ENCODE results near the gene WSB1. TPM values are rescaled to one million over a fixed set of nuclear protein-coding genes. Genes with fewer than 3 reads are reported as not detected.

WSB1 gene
- total and polyA plus RNA-seq, 9 of the 15 experiments (the other 6 are each of a cell fraction or from before 2014, with no cell fraction given) = 22.8 to 229 (median 81.1) TPM

DNA sequence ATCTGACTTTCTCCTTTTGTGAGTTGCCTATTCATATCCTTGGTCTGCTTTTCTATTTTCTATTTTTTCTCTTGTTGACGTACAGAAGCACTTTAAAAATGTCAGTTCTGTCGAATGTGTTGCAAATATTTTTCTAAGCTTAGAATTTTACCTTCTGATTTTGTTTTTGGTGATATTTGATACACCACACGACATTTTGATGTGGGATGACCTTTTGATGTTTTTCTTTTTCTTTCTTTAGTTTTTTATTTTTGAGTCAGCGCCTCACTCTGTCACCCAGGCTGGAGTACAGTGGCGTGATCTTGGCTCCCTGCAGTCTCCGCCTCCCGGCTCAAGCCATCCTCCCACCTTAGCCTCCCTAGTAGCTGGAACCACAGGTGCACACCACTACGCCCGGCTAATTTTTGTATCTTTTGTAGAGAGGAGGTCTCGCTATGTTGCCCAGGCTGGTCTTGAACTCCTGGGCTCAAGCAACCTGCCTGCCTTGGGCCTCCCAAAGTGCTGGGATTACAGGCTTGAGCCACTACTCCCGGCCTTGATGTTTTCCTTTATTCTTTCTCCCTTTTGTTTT lies 39.6 kb downstream of the WSB1 start (continued):
- peak; percentile 70; the same call in 1 of the 2 replicates for TF ChIP-seq SREBF1 (IDR thresholded peaks at IDR 0.05; ENCODE audit: borderline replicate concordance, low read depth, low read length)
- TF ChIP-seq CEBPG (CRISPR knock-in tag; IDR thresholded peaks at IDR 0.05) = no peak
- TF ChIP-seq CEBPG (tag; conservative IDR thresholded peaks at IDR 0.05 in 1 of 2, IDR thresholded peaks at IDR 0.05 in 1 of 2) = 0 out of 4 replicates have a peak, but pooled peaks of 1 of the 2 experiments have one; percentile 17
- TF ChIP-seq, protein P1, sequence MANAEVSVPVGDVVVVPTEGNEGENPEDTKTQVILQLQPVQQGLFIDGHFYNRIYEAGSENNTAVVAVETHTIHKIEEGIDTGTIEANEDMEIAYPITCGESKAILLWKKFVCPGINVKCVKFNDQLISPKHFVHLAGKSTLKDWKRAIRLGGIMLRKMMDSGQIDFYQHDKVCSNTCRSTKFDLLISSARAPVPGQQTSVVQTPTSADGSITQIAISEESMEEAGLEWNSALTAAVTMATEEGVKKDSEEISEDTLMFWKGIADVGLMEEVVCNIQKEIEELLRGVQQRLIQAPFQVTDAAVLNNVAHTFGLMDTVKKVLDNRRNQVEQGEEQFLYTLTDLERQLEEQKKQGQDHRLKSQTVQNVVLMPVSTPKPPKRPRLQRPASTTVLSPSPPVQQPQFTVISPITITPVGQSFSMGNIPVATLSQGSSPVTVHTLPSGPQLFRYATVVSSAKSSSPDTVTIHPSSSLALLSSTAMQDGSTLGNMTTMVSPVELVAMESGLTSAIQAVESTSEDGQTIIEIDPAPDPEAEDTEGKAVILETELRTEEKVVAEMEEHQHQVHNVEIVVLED (CRISPR knock-in tag; IDR thresholded peaks at IDR 0.05) = no peak
- no peak for TF ChIP-seq ZNF146 (CRISPR knock-in tag; IDR thresholded peaks at IDR 0.05; ENCODE audit: unreplicated experiment)
- TF ChIP-seq ATF1 (CRISPR knock-in tag; IDR thresholded peaks at IDR 0.05) = no peak
- TF ChIP-seq ATF1 (tag; IDR thresholded peaks at IDR 0.05) = no peak
- TF ChIP-seq ZNF589 (CRISPR knock-in tag; IDR thresholded peaks at IDR 0.05; ENCODE audit: low read depth) = no peak
- TF ChIP-seq TGIF2 (CRISPR knock-in tag; IDR thresholded peaks at IDR 0.05) = no peak
- no peak for TF ChIP-seq PTBP1 (IDR thresholded peaks at IDR 0.05; ENCODE audit: low read depth, low read length)
- TF ChIP-seq, protein P2, sequence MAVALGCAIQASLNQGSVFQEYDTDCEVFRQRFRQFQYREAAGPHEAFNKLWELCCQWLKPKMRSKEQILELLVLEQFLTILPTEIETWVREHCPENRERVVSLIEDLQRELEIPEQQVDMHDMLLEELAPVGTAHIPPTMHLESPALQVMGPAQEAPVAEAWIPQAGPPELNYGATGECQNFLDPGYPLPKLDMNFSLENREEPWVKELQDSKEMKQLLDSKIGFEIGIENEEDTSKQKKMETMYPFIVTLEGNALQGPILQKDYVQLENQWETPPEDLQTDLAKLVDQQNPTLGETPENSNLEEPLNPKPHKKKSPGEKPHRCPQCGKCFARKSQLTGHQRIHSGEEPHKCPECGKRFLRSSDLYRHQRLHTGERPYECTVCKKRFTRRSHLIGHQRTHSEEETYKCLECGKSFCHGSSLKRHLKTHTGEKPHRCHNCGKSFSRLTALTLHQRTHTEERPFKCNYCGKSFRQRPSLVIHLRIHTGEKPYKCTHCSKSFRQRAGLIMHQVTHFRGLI (CRISPR knock-in tag; IDR thresholded peaks at IDR 0.05) = no peak
- TF ChIP-seq, protein P3, sequence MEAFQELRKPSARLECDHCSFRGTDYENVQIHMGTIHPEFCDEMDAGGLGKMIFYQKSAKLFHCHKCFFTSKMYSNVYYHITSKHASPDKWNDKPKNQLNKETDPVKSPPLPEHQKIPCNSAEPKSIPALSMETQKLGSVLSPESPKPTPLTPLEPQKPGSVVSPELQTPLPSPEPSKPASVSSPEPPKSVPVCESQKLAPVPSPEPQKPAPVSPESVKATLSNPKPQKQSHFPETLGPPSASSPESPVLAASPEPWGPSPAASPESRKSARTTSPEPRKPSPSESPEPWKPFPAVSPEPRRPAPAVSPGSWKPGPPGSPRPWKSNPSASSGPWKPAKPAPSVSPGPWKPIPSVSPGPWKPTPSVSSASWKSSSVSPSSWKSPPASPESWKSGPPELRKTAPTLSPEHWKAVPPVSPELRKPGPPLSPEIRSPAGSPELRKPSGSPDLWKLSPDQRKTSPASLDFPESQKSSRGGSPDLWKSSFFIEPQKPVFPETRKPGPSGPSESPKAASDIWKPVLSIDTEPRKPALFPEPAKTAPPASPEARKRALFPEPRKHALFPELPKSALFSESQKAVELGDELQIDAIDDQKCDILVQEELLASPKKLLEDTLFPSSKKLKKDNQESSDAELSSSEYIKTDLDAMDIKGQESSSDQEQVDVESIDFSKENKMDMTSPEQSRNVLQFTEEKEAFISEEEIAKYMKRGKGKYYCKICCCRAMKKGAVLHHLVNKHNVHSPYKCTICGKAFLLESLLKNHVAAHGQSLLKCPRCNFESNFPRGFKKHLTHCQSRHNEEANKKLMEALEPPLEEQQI (IDR thresholded peaks at IDR 0.05) = no peak
- TF ChIP-seq, protein P4, sequence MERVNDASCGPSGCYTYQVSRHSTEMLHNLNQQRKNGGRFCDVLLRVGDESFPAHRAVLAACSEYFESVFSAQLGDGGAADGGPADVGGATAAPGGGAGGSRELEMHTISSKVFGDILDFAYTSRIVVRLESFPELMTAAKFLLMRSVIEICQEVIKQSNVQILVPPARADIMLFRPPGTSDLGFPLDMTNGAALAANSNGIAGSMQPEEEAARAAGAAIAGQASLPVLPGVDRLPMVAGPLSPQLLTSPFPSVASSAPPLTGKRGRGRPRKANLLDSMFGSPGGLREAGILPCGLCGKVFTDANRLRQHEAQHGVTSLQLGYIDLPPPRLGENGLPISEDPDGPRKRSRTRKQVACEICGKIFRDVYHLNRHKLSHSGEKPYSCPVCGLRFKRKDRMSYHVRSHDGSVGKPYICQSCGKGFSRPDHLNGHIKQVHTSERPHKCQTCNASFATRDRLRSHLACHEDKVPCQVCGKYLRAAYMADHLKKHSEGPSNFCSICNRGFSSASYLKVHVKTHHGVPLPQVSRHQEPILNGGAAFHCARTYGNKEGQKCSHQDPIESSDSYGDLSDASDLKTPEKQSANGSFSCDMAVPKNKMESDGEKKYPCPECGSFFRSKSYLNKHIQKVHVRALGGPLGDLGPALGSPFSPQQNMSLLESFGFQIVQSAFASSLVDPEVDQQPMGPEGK (CRISPR knock-in tag; IDR thresholded peaks at IDR 0.05; ENCODE audit: borderline replicate concordance) = no peak
